SK-N-SH treated with all-trans-retinoic acid at 6 μM for 48 hours (cell line): ENCODE measurements around the gene HARS2.

ENCODE experiments used
- ARNTL ChIP-seq: fragments of 450-650 bp; formaldehyde crosslinking; IDR thresholded peaks from 2 replicates; pipeline ENCODE4 v1.5.0; 2020; ENCODE audit warnings: low read depth, mild to moderate bottlenecking, moderate library complexity, borderline replicate concordance
- ESRRG ChIP-seq: fragments of 250-450 bp; sonication (Bioruptor Pico); IDR thresholded peaks from 2 replicates; pipeline ENCODE4 v1.6.1; 2021; ENCODE audit warnings: mild to moderate bottlenecking
- RARB ChIP-seq: fragments of 250-450 bp; sonication (Bioruptor Pico); IDR thresholded peaks from 2 replicates; pipeline ENCODE4 v1.8.0; 2021; ENCODE audit warnings: mild to moderate bottlenecking, moderate library complexity
- SNAI2 ChIP-seq: fragments of 250-450 bp; sonication (Bioruptor Pico); IDR thresholded peaks from 2 replicates; pipeline ENCODE4 v1.5.0; 2020; ENCODE audit warnings: mild to moderate bottlenecking, moderate library complexity
- TCF4 ChIP-seq: fragments of 250-450 bp; sonication (Bioruptor Pico); IDR thresholded peaks from 2 replicates; pipeline ENCODE4 v1.8.0; 2021; ENCODE audit warnings: mild to moderate bottlenecking, moderate library complexity, borderline replicate concordance
- TOX ChIP-seq: fragments of 250-450 bp; sonication (Bioruptor Pico); IDR thresholded peaks from 2 replicates; pipeline ENCODE4 v1.8.0; 2021; ENCODE audit warnings: mild to moderate bottlenecking, moderate library complexity, borderline replicate concordance
- ZC3H10 ChIP-seq: fragments of 250-450 bp; sonication (Bioruptor Pico); IDR thresholded peaks from 2 replicates; pipeline ENCODE4 v1.5.1; 2021; ENCODE audit warnings: mild to moderate bottlenecking, moderate library complexity
- ZFP3 ChIP-seq: fragments of 250-450 bp; sonication (Bioruptor Pico); IDR thresholded peaks from 2 replicates; pipeline ENCODE4 v1.5.0; 2020; ENCODE audit warnings: mild to moderate bottlenecking, moderate library complexity
- ZFP30 ChIP-seq: fragments of 450-650 bp; formaldehyde crosslinking; IDR thresholded peaks from 2 replicates; pipeline ENCODE4 v1.5.0; 2022; ENCODE audit warnings: mild to moderate bottlenecking, moderate library complexity
- ZNF565 ChIP-seq: fragments of 450-650 bp; formaldehyde crosslinking; conservative IDR thresholded peaks from 2 replicates; pipeline ENCODE4 v1.5.0; 2020; ENCODE audit warnings: low read depth, mild to moderate bottlenecking, moderate library complexity
- TF ChIP-seq, protein P1 (sequence below): fragments of 250-450 bp; sonication (Bioruptor Pico); IDR thresholded peaks from 2 replicates; pipeline ENCODE4 v1.5.1; 2021; ENCODE audit warnings: mild to moderate bottlenecking, moderate library complexity
- TF ChIP-seq, protein P2 (sequence below): fragments of 250-450 bp; sonication (Bioruptor Pico); IDR thresholded peaks from 2 replicates; pipeline ENCODE4 v1.8.0; 2020; ENCODE audit warnings: mild to moderate bottlenecking, moderate library complexity, borderline replicate concordance
- TF ChIP-seq, protein P3 (sequence below): fragments of 250-450 bp; sonication (Bioruptor Pico); IDR thresholded peaks from 2 replicates; pipeline ENCODE4 v1.5.0; 2020; ENCODE audit warnings: mild to moderate bottlenecking, moderate library complexity
- TF ChIP-seq, protein P4 (sequence below): fragments of 250-450 bp; sonication (Bioruptor Pico); IDR thresholded peaks from 2 replicates; pipeline ENCODE4 v1.5.1; 2020; ENCODE audit warnings: low read depth, mild to moderate bottlenecking, moderate library complexity

DNA sequence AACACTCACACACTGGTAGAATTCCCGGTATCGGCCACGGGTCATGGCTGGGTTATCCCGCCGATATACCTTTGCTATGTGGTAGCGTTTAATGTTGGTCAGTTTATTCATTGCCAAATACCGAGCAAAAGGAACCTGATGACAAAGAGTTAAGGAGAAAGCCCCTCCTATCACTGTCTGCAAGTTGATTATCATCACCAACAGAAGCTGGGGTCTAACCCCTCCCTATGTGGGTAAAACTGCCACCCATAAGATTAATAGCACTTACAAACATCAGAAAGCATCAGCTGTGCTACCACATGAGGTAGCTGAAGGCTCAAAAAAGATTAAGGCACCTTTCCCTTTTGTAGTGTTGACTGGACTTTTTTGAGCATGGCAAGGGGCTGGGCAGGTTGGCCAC lies 12.3 kb upstream of the HARS2 start:
- TF ChIP-seq, protein P1, sequence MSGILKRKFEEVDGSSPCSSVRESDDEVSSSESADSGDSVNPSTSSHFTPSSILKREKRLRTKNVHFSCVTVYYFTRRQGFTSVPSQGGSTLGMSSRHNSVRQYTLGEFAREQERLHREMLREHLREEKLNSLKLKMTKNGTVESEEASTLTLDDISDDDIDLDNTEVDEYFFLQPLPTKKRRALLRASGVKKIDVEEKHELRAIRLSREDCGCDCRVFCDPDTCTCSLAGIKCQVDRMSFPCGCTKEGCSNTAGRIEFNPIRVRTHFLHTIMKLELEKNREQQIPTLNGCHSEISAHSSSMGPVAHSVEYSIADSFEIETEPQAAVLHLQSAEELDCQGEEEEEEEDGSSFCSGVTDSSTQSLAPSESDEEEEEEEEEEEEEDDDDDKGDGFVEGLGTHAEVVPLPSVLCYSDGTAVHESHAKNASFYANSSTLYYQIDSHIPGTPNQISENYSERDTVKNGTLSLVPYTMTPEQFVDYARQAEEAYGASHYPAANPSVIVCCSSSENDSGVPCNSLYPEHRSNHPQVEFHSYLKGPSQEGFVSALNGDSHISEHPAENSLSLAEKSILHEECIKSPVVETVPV: no peak
- TF ChIP-seq ARNTL (CRISPR knock-in tag) (no peak), ZFP3 (CRISPR knock-in tag) (no peak), RARB (CRISPR knock-in tag) (no peak), ESRRG (CRISPR knock-in tag) (no peak), ZFP30 (CRISPR knock-in tag) (no peak), SNAI2 (CRISPR knock-in tag) (no peak), ZC3H10 (CRISPR knock-in tag) (no peak), TCF4 (CRISPR knock-in tag) (no peak), TOX (CRISPR knock-in tag) (no peak), ZNF565 (CRISPR knock-in tag) (no peak)
- TF ChIP-seq, protein P2, sequence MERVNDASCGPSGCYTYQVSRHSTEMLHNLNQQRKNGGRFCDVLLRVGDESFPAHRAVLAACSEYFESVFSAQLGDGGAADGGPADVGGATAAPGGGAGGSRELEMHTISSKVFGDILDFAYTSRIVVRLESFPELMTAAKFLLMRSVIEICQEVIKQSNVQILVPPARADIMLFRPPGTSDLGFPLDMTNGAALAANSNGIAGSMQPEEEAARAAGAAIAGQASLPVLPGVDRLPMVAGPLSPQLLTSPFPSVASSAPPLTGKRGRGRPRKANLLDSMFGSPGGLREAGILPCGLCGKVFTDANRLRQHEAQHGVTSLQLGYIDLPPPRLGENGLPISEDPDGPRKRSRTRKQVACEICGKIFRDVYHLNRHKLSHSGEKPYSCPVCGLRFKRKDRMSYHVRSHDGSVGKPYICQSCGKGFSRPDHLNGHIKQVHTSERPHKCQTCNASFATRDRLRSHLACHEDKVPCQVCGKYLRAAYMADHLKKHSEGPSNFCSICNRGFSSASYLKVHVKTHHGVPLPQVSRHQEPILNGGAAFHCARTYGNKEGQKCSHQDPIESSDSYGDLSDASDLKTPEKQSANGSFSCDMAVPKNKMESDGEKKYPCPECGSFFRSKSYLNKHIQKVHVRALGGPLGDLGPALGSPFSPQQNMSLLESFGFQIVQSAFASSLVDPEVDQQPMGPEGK (CRISPR knock-in tag): no peak
- TF ChIP-seq, protein P3, sequence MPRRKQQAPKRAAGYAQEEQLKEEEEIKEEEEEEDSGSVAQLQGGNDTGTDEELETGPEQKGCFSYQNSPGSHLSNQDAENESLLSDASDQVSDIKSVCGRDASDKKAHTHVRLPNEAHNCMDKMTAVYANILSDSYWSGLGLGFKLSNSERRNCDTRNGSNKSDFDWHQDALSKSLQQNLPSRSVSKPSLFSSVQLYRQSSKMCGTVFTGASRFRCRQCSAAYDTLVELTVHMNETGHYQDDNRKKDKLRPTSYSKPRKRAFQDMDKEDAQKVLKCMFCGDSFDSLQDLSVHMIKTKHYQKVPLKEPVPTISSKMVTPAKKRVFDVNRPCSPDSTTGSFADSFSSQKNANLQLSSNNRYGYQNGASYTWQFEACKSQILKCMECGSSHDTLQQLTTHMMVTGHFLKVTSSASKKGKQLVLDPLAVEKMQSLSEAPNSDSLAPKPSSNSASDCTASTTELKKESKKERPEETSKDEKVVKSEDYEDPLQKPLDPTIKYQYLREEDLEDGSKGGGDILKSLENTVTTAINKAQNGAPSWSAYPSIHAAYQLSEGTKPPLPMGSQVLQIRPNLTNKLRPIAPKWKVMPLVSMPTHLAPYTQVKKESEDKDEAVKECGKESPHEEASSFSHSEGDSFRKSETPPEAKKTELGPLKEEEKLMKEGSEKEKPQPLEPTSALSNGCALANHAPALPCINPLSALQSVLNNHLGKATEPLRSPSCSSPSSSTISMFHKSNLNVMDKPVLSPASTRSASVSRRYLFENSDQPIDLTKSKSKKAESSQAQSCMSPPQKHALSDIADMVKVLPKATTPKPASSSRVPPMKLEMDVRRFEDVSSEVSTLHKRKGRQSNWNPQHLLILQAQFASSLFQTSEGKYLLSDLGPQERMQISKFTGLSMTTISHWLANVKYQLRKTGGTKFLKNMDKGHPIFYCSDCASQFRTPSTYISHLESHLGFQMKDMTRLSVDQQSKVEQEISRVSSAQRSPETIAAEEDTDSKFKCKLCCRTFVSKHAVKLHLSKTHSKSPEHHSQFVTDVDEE (CRISPR knock-in tag): no peak
- TF ChIP-seq, protein P4, sequence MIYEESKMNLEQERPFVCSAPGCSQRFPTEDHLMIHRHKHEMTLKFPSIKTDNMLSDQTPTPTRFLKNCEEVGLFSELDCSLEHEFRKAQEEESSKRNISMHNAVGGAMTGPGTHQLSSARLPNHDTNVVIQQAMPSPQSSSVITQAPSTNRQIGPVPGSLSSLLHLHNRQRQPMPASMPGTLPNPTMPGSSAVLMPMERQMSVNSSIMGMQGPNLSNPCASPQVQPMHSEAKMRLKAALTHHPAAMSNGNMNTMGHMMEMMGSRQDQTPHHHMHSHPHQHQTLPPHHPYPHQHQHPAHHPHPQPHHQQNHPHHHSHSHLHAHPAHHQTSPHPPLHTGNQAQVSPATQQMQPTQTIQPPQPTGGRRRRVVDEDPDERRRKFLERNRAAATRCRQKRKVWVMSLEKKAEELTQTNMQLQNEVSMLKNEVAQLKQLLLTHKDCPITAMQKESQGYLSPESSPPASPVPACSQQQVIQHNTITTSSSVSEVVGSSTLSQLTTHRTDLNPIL (CRISPR knock-in tag): no peak
